AG10803 (cell line): ENCODE measurements around the gene YY1.

Source experiments
- DNase-seq: peaks from one replicate; pipeline ENCODE4 v3.0.0; 2010; ENCODE audit warnings: low read depth
- H3K4me3 ChIP-seq: 2 replicates; pipeline ENCODE4 v1.5.1; 2011; ENCODE audit warnings: mild to moderate bottlenecking, low read length, control low read depth
- TF ChIP-seq, protein P1 (sequence below): conservative IDR thresholded peaks from 2 replicates; pipeline ENCODE4 v1.5.1; 2011; ENCODE audit warnings: mild to moderate bottlenecking, low read length, control low read depth, inconsistent platforms

The YY1 gene

DNA sequence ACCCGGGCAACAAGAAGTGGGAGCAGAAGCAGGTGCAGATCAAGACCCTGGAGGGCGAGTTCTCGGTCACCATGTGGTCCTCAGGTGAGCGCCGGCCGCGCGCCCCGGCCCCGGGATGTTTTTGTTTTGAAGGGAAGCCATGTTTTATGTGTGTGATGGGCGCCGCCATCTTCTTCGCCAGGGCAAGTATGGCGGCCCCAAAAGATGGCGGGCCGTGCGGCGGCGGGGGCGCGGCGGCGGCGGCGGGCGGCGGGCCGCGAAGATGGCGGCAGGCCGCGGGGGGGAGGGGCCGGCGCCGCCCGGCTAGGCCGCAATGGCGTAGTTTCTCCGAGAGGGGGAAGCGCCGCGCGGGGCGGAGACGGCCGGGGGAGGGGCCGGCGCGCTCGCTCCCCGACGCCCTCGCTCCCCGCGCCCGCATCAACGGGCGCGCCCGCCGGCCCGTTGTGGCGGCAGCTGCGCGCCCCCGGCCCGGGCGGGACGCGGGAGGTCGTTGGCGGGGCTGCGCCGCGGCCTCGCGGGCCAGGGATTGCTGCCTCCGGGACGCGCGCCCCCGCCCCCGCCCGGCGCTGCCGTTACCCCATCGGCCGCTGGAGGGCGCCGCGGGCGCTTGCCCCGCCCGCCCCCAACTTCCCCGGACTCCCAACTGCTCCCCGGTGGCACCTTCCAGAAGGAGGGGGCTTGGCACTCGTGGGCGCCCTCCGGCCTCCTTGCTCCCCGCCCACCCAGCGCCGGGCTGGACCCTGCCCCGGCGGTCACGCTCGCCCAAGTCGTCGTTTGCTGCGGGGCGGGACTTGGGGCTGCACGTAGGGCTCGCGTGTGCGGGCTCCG, 1.1 kb downstream of the YY1 start:
- TF ChIP-seq, protein P1, sequence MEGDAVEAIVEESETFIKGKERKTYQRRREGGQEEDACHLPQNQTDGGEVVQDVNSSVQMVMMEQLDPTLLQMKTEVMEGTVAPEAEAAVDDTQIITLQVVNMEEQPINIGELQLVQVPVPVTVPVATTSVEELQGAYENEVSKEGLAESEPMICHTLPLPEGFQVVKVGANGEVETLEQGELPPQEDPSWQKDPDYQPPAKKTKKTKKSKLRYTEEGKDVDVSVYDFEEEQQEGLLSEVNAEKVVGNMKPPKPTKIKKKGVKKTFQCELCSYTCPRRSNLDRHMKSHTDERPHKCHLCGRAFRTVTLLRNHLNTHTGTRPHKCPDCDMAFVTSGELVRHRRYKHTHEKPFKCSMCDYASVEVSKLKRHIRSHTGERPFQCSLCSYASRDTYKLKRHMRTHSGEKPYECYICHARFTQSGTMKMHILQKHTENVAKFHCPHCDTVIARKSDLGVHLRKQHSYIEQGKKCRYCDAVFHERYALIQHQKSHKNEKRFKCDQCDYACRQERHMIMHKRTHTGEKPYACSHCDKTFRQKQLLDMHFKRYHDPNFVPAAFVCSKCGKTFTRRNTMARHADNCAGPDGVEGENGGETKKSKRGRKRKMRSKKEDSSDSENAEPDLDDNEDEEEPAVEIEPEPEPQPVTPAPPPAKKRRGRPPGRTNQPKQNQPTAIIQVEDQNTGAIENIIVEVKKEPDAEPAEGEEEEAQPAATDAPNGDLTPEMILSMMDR = peak; percentile 47
- H3K4me3 ChIP-seq = peak overlapping the region; percentile 88
- peak; percentile 97 for DNase-seq

DNA sequence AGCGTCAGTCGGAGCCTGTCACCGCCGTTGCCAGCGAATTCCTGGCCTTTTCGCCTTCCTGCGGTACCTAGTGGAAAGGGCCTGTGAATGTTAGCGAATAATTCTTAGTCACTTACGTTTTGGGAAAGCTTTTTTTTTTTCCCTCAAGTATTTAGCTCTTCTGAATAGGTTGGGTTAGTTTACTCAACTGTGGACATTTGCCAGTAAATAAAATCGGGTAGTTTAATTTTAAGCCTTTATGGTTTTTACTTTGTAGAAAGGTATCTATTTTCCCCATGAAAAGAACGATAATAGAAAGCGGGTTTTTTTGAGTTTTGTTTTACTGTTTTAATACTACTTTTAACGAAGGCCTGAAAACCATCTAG, 1.7 kb downstream of the YY1 start:
- peak overlapping the region; percentile 62 for H3K4me3 ChIP-seq
- no peak for DNase-seq
- TF ChIP-seq, protein P1 = no peak

DNA sequence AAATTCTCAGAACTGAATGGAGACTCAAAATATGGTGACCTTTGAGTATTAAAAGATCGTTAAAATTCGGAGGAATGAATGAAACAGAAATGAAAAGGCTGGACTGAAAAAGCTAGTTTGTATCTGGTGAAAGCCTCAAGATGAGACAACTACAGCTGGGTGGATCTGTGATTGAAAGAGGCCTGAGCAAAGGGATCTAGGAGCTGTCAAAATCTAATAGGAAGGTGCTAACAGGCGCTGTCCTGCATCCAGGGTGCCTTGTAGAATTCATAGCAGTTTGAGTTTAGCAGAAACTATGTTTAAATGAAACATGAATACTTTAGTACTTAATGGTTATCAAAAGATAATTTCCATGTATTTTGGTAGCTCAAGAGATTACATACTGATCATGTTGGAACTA, 2.3 kb downstream of the YY1 start:
- no peak for DNase-seq
- TF ChIP-seq, protein P1 = no peak
- H3K4me3 ChIP-seq = peak overlapping the region; percentile 62

DNA sequence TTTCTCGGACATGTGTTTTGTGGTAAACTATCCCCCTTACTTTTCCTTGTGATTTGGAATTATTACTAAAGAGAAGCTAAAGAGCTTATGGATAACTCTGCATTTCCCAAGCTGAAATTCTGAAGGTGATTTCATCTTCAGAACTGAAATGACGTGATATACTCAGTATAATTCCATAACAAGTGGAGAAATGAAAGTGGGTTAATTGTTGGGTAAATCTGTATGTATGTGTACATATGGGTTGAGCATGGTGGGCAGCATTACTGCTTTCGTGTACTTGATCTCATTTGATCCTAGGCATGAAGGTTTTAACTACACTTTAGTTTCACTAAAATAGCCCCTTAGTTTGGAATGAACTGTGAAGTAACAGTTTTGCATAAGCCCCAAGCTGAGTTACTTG, 4.1 kb downstream of the YY1 start:
- TF ChIP-seq, protein P1 = no peak
- no peak overlapping the region for H3K4me3 ChIP-seq
- DNase-seq = no peak

DNA sequence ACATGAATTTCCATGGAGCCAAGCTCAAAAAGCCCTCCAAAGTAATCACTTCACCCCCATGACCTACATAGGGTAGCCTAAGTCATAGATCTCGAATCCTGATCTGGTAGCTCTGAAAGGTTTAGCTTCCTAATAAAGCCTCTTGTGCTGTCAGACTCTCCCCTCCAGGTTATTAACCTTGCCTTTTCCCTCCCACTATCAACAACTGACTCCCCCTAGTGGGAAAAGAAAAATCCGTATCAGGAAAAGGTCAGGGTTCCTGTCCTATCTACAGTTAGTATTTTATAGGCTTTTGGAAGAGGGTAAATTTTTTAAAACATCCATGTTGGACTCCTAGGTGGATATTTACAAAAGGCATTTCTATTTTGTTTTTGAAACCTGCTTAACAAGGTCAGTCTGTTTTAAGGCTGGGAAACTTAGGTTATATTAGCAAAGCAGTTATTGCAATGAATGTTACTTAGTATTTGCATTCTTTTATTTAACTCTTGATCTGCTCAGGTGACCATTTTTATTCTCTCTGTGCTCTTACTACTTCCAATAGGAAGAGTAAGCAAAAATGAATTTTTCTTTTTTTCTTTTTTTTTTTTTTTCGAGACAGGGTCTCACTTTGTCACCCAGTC, 8.0 kb downstream of the YY1 start:
- peak; percentile 34 for DNase-seq

DNA sequence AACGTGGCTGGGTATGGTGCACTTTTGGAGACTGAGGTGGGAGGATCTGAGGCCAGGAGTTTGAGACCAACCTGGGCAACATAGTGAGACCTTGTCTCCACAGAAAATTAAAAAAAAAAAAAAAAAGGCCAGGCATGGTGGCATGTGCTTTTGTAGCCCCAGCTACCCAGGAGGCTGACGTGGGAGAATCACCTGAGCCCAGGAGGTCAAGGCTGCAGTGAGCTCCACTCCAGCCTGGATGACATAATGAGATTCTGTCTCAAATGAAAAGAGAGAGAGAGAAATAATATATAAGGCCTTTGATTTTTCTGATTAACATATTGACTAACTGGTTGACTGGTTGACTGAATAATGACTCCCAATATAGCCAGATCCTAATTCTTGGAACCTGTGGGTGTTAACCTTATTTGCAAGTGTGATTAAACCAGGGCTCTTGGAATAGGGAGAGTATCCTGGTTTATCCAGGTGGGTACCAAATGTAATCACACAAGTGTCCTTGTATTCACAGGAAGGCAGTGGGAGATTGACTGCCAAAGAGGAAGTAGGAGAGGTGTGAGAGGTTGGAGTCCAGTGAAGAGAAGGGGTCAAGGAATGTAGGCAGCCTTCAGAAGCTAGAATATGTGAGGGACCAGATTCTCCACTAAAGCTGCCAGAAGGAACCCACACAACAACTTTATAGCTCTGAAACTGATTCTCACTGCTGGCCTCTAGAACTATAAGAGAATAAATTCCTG, 12.0 kb downstream of the YY1 start:
- no peak for DNase-seq
- H3K4me3 ChIP-seq = no peak overlapping the region
- TF ChIP-seq, protein P1 = no peak

More for the DNA sequence above, 8.0 kb downstream of the YY1 start:
- no peak overlapping the region for H3K4me3 ChIP-seq
- TF ChIP-seq, protein P1 = peak; percentile 70
